OCI-LY3 (cell line): ENCODE data around the gene RPS6KC1.

Experiments used
- H2AFZ ChIP-seq: fragments of 200-600, 300-600 bp; shearing (Covaris generic); 2 replicates; pipeline ENCODE4 v1.6.0; 2014; ENCODE audit warnings: antibody characterized with exemption, low read depth, low read length
- H3K27ac ChIP-seq: fragments of 200-600, 300-600 bp; sonication (generic); 2 replicates; pipeline ENCODE4 v1.5.1; 2014; ENCODE audit warnings: mild to moderate bottlenecking, low read length, moderate library complexity, mixed read lengths
- H3K27me3 ChIP-seq: fragments of 200-600, 300-600 bp; sonication (generic); 2 replicates; pipeline ENCODE4 v1.6.1; 2014; ENCODE audit warnings: low read depth, low read length, mixed read lengths
- H3K36me3 ChIP-seq: fragments of 200-600, 300-600 bp; sonication (generic); replicated peaks from 2 replicates; pipeline ENCODE3; 2014; ENCODE audit warnings: low read depth, low read length, mixed read lengths
- H3K4me1 ChIP-seq: fragments of 300-600, 200-600 bp; sonication (generic); 2 replicates; pipeline ENCODE4 v1.6.1; 2014; ENCODE audit warnings: low read length, mixed read lengths
- H3K4me2 ChIP-seq: fragments of 200-600, 300-600 bp; sonication (generic); 2 replicates; pipeline ENCODE4 v1.6.1; 2014; ENCODE audit warnings: low read length, mixed read lengths
- H3K4me3 ChIP-seq: fragments of 300-600, 200-600 bp; sonication (generic); 2 replicates; pipeline ENCODE4 v1.5.1; 2014; ENCODE audit warnings: antibody characterized with exemption, mild to moderate bottlenecking, low read length, moderate library complexity
- H3K79me2 ChIP-seq: fragments of 300-600, 200-600 bp; shearing (Covaris generic); 2 replicates; pipeline ENCODE4 v1.6.1; 2014; ENCODE audit warnings: mild to moderate bottlenecking, low read length, mixed read lengths
- H3K9ac ChIP-seq: fragments of 300-600, 200-600 bp; shearing (Covaris generic); 2 replicates; pipeline ENCODE4 v1.6.0; 2014; ENCODE audit warnings: mild to moderate bottlenecking, low read length, moderate library complexity
- H3K9me3 ChIP-seq: fragments of 200-600, 300-600 bp; shearing (Covaris generic); 2 replicates; pipeline ENCODE4 v1.6.1; 2014; ENCODE audit warnings: low read length, mixed read lengths; ENCODE audit not compliant: insufficient read depth
- H4K20me1 ChIP-seq: fragments of 200-600, 300-600 bp; sonication (generic); 2 replicates; pipeline ENCODE4 v1.6.1; 2016; ENCODE audit warnings: low read length, mixed read lengths; ENCODE audit not compliant: insufficient read depth
- CTCF ChIP-seq: fragments of 200-600, 300-600 bp; sonication (generic); IDR thresholded peaks from 2 replicates; pipeline ENCODE4 v1.5.1; 2014; ENCODE audit warnings: antibody characterized with exemption, low read length, low read depth
- EZH2phosphoT487 ChIP-seq: fragments of 200-600 bp; shearing (Covaris generic); IDR thresholded peaks from 2 replicates; pipeline ENCODE4 v1.6.1; 2018; ENCODE audit warnings: antibody characterized with exemption, mixed run types, low read depth

RPS6KC1 gene

DNA sequence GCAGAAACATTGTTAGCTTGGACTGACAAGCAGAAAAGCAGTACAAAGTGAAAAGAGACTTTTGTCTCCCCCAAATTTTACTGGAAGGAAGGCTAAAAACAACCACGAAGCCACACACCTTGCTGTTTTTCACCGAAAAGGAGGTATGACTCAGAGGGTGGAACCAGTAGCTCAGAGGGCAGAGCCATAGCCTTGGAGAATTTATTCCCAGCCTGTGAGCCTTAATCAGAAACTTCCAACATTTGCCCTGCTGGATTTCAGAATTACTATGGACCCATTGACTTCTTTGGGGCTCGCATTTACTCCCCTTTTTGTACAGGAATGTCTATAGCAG lies 32.0 kb downstream of the RPS6KC1 start:
- Histone ChIP-seq H3K79me2 (no peaks in the 10 kb centered on the region), H3K9ac (no peak overlapping the region)

DNA sequence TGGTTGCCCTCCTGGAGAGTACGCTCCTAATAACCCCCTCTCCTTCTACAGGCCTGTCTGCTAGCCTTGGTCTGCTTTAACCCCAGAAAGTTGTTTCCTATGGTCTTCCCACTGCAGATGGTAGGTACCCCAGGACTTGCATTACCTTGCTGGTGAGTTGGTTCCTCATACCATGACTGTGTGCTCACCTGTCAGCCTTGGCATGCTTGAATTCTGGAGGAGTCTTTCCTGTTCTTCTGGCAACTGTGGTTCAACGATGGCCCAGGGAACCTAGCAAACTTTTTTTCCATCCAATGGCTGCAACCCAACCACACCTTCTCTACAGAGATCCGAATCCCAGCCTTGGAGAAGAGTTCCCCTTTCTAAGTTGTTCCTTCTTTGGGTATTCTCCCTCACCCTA lies 36.9 kb downstream of the RPS6KC1 start:
- no peak overlapping the region for H3K27ac ChIP-seq
- no peak overlapping the region for H3K4me2 ChIP-seq
- peaks cover 15% of the 10 kb centered on the region for H3K4me1 ChIP-seq
- peaks cover 43% of the 10 kb centered on the region for H3K36me3 ChIP-seq
- H3K9ac ChIP-seq: no peak overlapping the region
- no peak overlapping the region for H2AFZ ChIP-seq
- no peak overlapping the region for H3K4me3 ChIP-seq
- no peaks in the 10 kb centered on the region for H3K9me3 ChIP-seq
- TF ChIP-seq EZH2phosphoT487 (no peak), CTCF (no peak)
- no peaks in the 10 kb centered on the region for H4K20me1 ChIP-seq
- no peaks in the 10 kb centered on the region for H3K79me2 ChIP-seq
- H3K27me3 ChIP-seq: no peaks in the 10 kb centered on the region

More for the DNA sequence above, 32.0 kb downstream of the RPS6KC1 start:
- TF ChIP-seq EZH2phosphoT487 (no peak), CTCF (no peak)
- H3K4me2 ChIP-seq: peak overlapping the region; percentile 47; the same call in 1 of the 2 replicates
- no peak overlapping the region for H3K4me3 ChIP-seq
- H2AFZ ChIP-seq: no peak overlapping the region
- no peaks in the 10 kb centered on the region for H4K20me1 ChIP-seq
- H3K27ac ChIP-seq: no peak overlapping the region
- H3K4me1 ChIP-seq: peaks cover 26% of the 10 kb centered on the region
- no peaks in the 10 kb centered on the region for H3K9me3 ChIP-seq
- H3K27me3 ChIP-seq: no peaks in the 10 kb centered on the region
- peaks cover 52% of the 10 kb centered on the region for H3K36me3 ChIP-seq

GRCh38 chr1:213089924-213090677 lies 39.1 kb downstream of the RPS6KC1 start:
- H3K4me2 ChIP-seq: no peak overlapping the region
- H3K9me3 ChIP-seq: no peaks in the 10 kb centered on the region
- no peak overlapping the region for H3K27ac ChIP-seq
- peaks cover 24% of the 10 kb centered on the region for H3K36me3 ChIP-seq
- no peaks in the 10 kb centered on the region for H4K20me1 ChIP-seq
- H3K9ac ChIP-seq: no peak overlapping the region
- H2AFZ ChIP-seq: no peak overlapping the region
- TF ChIP-seq CTCF (no peak), EZH2phosphoT487 (no peak)
- H3K4me1 ChIP-seq: peaks cover 16% of the 10 kb centered on the region
- no peaks in the 10 kb centered on the region for H3K27me3 ChIP-seq
- no peak overlapping the region for H3K4me3 ChIP-seq
- no peaks in the 10 kb centered on the region for H3K79me2 ChIP-seq

GRCh38 chr1:213094446-213094845 lies 43.4 kb downstream of the RPS6KC1 start:
- Histone ChIP-seq H3K27ac (no peak overlapping the region), H4K20me1 (no peaks in the 10 kb centered on the region), H3K9me3 (no peaks in the 10 kb centered on the region), H3K36me3 (peaks cover 20% of the 10 kb centered on the region), H3K79me2 (no peaks in the 10 kb centered on the region), H2AFZ (no peak overlapping the region), H3K4me3 (no peak overlapping the region), H3K9ac (no peak overlapping the region), H3K4me2 (no peak overlapping the region), H3K27me3 (no peaks in the 10 kb centered on the region), H3K4me1 (peaks cover 16% of the 10 kb centered on the region)
- TF ChIP-seq EZH2phosphoT487 (no peak), CTCF (no peak)
